Stimulated activated naive CD4-positive, alpha-beta T cell (primary cell): Measurements from ENCODE around the gene JAGN1.
"Not testable (repeated sequence)": the region's sequence is repeated elsewhere in the genome, so short reads cannot be mapped to it uniquely, and the experiment has no call there.

ENCODE experiments used
- DNase-seq, 6 experiments: peaks; one replicate each; lab custom pipeline; 2025; lab: John Stamatoyannopoulos, UW

Gene JAGN1

DNA sequence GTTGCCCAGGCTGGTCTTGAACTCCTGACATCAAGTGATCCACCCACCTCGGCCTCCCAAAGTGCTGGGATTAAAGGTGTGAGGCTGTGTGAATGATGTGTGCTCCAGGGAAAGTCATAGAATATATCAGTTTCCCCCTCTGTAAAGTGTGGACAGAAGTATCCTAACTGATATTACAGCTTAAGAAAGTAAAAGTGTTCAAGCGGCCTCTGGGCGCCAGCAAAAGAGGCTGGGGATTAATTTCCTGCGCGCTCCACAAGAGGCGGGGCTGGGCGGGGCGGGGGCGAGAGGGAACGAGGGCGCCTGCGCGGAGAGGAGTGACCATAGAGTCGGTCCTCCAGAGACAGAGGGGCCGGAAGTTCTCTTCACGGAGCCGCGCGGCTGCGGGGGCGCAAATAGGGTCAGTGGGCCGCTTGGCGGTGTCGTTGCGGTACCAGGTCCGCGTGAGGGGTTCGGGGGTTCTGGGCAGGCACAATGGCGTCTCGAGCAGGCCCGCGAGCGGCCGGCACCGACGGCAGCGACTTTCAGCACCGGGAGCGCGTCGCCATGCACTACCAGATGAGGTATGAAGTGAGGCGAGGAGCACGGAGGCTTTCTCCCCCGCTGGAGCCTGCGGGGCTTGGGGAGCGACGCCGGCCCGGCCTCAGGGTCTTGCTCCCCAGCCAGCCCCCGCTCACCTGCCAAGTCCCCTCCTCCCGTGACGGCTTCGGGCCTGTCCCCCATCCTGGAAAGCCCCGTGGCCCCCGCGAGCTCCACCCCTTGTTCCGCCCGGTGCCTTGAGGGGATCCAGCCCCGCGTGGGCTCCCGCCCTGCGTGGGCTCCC lies at the start of gene JAGN1:
Gene JAGN1 (plus strand): TSS at position 362 of the 823 bp plus-strand sequence. CDS start 113 bp downstream, at position 475.
- DNase-seq: peak; percentile 86 to 96 (median 92)

DNA sequence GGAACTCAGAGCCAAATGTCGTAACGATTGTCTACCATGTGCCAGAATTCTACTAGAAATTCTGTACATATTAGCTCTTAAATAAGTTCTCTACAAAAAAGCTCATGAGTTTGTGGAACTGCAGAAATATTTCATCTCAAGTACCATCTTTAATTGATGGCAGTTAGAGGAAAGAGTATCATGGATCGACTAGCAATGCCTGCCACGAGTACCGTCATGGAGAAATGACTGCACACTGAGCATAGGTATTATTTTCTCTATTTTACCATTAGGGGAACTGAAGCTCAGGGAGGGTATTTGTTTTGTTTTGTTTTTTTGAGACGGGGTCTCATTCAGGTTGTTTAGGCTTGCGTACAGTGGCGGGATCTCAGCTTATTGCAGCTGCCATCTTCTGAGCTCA lies 49.4 kb upstream of the JAGN1 start:
- no peak for DNase-seq

DNA sequence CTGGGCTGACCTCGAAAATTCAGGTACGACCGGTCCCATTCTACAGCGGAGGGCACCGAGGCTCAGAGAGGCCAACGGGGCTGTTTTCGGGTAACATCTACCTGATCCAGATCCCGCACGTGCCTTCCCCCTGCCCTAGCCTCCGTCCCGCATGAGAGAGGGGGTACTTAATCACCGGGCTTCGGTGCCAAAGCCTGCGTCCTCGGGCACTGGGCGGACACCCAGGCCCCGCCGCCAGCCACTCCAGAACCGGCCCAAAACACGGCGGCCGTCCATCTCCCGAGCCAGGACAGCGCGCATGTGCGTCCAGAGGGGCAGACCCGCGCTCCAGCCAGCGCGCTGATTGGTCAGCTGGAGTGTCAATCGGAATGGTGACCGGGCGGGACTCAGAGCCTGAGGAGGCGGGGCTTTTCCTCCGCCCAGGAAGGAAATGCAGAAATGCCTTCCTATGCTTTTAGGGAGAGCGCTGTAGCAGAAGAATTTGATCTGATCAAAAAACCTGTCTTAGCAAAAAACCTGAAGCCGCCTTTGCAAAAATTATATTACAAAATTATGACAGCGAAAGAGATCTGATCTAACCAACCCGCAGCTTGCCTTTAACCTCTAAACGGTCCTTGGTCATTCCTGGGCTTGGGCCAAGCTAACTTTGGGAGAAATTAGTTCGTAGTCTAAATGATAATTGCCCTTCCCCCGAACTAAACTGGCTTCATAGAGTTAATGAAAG lies 46.5 kb upstream of the JAGN1 start, which contains the start of gene RPUSD3:
Gene RPUSD3 (minus strand): TSS at position 294 of the 724 bp plus-strand sequence. CDS start 18 bp downstream, at position 276.
- peak; percentile 88 to 96 (median 94) for DNase-seq

DNA sequence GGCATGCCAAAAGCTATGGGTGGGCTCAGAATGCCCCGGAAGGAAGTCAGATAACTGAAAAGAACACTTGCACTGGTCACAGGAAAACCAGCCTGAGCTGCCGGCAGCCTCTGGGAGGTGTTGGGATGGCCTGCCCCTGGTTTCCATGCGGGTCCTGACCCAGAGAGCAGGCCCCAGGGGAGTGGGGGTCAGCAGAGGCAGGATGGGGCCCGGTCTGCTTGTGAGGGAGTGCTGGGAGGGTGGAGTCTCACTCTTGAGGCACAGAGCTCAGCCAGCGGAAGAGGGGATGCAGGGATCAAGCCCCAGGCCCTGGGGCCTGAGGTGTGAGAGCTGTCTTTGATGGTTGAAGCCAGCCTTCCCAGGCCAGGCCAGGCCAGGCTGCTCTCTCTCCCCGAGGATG lies 44.2 kb upstream of the JAGN1 start:
- no peak for DNase-seq

DNA sequence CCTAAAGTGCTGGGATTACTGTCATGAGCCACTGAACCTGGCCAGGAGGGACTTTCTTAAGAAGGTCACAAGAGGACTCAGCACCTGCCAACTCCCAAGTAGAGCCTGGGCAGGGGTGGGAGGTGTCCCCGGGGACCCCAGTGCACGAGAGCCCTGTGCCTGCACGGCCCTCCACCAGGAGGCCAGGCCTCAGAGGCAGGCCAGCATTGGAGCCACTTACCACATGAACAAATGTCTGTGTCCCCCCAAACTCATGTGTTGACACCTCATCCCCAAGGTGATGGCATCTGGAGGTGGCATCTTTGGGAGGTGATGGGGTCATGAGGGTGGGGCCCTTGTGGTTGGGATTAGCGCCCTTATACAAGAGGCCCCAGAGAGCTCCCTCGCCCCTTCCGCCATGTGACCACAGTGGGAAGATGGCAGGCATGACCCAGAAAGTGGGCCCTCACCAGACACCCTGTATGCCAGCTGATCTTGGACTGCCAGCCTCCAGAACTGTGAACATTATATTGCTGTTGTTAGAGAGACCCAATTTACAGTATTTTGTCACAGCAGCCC lies 43.4 kb upstream of the JAGN1 start:
- DNase-seq: no peak

DNA sequence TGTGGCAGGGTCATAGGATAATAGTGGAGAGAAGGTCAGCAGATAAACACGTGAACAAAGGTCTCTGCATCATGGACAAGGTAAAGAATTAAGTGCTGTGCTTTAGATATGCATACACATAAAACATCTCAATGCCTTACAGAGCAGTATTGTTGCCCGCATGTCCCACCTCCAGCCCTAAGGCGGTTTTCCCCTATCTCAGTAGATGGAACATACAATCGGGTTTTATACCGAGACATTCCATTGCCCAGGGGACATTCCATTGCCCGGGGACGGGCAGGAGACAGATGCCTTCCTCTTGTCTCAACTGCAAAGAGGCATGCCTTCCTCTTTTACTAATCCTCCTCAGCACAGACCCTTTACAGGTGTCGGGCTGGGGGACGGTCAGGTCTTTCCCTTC lies 42.5 kb upstream of the JAGN1 start:
- not testable (repeated sequence) for DNase-seq

DNA sequence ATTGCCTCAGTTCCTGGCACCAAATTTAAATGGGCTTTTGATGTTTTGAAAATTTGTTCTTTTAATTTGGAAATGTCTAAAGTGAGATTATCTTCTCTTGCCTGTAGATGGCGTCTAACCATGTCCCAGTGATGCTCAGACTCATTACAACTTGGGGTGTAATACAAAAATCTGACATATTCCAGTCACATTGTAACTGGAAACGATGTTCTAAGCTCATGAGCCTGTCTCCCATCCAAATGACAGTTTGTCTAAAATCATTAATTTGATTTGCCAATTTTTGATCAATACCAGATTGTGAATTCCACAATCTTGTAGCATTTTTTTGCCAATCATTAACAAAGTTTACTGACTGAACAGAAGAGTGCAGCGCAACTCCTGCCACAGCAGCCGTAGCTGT lies 41.5 kb upstream of the JAGN1 start:
- DNase-seq: peak in 3 of 6 experiments; percentile 6 to 47 (median 31)

DNA sequence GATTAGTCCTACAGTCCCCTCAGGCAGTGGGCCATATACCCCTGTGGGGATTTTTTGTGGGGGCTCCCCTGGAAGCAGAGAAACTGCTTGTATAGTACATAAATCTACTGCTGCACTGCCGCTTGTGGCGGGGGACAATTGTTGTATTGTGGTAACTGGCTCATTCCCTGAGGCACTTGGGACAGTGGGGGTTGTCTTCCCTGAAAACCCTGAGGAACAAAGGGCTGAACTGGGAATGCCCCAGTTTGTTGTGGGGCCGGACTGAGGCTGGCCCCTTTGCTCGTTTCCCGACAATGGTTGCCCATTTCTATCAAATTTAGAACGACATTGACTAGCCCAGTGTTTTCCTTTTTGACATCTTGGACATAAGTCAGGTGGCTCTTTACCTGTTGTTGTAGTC lies 39.0 kb upstream of the JAGN1 start:
- DNase-seq: not testable (repeated sequence)

DNA sequence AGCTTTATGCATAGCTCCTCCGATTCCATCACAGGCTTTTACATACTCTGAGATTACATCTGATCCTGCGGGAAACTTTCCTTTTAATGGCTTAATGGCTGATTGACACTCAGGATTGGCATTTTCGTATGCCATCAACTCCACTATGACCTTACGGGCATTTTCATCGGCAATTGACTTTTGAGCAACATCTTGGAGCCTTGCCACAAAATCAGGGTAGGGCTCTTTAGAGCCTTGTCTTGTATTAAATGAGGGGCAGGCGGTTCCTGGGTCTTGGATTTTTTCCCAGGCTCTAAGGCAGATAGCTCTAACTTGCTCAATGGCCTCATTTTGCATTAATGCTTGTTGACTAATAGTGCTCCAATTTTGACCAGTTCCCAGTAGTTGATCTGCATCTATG lies 38.5 kb upstream of the JAGN1 start:
- not testable (repeated sequence) for DNase-seq

DNA sequence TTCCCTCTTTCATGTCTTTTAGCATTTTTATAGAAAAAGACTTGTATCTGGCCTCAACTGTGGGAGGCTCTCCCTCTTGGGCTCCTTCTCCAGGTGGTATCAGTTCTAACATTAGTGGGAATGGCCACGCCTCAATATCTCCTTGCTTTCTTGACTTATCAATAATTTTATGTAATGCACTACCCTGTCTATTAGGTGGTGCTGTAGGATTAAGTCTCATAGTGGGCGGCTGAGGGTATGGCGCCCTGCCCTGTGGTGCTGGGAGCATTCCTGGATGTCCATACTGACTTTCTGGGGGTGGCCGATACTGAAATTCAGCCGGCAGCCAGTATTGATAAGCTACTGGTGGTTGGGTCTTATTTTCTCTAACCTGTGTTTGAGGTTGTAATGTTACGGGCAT lies 37.9 kb upstream of the JAGN1 start:
- no peak for DNase-seq

DNA sequence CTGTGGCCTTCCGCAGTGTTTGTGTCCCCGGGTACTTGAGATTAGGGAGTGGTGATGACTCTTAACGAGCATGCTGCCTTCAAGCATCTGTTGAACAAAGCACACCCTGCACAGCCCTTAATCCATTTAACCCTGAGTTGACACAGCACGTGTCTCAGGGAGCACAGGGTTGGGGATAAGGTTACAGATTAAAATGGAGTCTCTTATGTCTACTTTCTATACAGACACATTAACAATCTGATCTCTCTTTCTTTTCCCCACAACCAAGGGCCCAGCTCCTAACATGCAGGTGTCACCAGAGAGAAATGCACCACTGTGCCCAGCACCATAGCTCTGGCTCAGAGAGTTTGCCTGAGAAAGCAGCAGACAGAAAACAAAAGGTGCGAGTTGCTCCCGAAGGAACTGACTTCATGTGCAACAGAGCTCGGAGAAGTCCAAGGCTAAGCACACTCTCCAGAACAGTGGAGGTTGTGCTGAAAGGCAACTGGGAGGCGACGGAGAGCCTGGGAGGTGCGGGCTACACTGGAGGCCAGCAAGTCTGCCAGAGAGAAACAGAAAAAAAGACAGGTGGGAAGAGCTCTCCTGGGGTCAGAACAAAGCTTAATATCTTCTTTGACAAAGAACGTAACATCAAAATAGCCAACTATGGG lies 36.0 kb upstream of the JAGN1 start:
- not testable (repeated sequence) for DNase-seq

DNA sequence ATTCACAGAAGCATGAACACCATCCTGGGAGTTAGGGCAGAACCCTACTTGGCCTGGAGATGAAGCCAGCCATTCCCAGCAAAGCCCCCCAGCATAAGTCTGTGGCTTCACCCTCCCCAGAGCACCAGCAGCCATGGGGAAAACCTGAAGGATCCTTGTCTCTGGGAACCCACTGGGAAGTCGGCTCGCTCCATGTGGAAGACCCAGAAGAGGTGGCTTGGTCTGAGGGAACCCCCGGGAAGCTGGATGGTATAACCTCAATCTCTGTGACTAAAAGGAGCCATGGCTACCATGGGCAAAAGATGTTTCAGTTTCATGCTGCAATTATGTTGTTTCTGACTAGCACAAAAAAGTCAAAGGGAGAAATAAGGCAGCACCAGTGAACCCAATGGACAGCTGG lies 34.8 kb upstream of the JAGN1 start:
- DNase-seq: no peak

DNA sequence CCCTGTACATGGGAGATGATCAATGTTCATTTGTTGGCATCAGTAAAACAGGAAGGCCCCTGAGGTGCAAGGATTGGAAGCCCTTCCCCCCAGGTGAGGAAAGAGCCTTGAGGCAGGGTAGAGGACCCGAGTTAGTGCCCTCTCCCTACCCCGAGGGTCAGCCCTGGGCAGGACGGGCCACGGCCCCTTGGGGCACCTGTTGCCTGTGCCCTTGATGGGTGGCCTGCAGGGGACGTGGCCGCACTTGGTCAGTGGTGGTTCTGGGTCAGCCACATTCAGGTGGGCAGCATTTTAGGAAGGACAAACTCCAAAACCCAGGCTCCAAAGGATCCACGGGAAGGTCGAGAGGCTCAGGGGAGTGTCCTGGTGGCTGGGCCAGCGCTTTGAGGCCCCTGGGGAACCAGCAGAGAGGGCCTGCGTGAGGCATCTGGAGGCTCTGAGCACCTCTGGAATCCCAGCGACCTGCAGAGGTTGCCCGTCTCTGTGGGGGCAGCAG lies 30.8 kb upstream of the JAGN1 start:
- no peak for DNase-seq

DNA sequence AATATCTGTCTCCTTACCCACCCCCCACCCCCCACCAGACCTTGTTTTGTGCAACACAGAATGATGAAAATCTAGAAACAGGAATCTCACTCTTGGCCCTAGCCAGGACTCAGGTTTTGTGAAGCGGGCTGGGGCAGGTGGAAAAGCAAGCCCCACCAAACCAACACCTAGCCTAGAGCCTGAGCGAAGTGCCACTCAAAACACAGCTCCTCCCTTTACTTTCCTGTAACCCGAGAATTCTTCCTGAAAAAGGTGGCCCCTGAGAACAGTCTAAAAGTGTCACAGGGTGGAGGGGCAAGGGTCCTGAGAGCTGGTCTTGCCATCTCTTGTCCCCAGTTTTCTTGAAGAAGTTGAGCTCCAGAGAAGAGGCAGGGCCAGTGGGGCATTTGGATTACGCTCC lies 29.2 kb upstream of the JAGN1 start:
- DNase-seq: no peak

DNA sequence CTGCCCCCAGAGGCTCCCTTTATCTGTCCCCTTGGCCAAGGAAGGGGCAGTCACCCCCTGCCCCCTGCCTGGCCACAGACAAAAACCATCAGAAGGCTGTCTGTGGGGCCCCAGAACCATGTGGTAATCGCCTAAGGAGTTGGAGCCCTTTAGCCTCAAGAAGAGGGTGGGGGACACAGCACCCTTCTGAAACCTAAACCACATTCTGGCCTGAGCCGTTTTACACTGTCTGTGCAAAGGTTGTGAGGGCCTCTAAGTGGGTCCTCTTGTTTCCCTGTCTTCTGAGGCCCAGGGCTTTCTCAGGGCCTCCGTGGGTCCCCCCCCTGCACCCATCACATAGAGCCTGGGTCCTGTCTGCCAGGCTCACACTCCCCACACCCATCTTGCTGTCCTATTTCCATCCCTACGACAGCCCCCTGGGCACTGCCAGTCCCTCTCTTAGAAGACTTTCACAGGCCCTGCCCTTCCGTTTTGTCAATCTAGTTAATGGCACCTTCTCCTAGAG lies 28.7 kb upstream of the JAGN1 start:
- no peak for DNase-seq

DNA sequence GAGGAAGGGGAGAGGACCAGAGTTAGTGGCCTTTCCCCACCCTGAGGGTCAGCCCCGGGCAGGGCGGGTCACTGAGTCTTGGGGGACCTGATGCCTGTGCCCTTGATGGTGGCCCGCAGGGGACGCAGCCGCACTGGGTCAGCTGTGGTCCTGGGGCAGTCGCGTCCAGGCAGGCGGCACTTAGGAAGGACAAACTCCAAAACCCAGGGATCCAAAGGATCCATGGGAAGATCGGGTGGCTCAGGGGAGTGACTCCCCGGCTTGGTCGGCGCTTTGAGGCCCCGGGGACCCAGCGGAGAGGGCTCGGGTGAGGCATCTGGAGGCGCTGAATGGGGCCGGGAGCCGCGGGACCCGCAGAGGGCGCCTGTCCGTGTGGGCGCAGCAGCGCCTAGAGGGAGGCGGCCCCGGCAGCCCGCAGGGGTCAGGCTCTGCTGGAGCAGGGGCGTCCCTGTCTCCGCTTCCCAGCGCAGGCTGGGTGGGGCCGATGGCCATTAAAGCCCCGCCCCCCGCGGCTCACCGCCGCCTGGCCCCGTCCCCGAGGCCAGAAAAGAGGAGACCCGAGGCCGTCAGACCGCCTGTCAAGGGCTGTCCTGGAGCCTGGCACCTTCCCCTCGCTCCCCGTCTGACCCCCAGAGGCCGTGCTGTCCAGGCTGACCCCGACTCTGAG lies 27.9 kb upstream of the JAGN1 start:
- DNase-seq: peak in 2 of 6 experiments; percentile 2 to 7

DNA sequence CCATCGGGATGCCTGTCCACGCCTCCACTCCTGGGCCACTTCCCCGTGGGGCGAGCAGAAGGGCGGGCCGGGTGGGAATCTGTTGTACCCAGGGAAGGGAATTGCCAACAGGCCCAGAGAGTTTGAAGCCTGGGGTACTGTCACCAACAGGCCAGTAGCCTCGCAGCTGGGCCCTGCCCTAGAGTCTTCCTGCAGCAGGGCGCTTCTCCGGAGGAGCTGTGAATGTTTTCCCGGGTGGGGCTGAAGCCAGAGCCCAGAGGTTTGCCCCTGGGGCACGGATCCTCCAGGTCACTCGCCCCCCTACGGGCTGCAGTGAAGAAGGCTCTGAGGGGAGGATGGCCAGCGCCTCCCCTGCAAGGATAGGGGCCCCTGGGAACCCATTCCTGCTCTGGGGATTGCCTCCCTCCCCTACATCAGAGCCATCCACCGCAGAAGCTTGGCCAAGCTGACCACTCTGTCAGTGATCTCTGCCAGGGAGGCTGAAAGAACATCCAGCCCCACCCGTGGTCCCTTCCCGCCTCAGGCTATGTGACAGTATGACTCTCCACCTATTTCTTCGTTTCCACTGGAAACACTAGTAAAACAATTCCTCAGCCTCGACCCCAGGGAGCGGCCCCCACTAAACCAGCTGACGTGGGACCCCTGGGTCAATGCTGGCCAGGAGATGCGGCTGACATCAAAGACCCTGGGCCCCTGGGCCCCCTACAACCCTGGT lies 27.2 kb upstream of the JAGN1 start:
- no peak for DNase-seq

DNA sequence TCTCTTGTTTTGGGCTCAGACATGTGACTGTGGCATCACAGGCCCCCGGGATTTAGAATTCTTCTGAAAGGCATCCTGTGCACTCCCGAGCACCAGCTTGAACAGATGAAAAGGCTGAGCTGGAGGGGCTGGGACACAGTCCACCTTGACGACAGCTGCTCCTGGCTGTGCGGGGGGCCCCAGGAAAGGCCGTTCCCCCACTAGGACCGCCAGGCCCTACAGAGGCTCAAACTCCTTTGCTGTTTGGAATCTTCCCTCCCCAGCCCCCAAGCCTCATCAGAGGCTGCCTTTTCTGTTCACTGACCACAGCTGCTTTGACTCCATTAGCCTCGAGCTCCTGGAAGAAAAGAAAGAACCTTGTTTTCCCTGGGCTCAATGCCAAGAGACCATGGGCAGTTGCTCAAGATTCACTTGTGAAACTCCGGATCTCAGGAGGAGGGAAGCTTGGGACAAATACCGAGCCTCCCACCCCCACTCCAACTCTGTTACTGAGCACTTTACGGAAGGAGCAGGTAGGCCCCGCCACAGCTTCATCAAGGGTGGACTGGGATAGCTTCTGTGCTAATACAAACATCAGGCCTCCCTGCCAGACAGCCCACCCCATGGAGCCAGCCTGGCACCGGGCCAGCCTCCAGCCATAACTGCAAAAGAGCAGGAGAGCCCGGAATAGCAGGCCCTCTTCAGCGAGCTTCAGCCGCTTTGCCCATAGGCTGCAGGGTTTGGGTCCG lies 26.0 kb upstream of the JAGN1 start:
- DNase-seq: no peak

DNA sequence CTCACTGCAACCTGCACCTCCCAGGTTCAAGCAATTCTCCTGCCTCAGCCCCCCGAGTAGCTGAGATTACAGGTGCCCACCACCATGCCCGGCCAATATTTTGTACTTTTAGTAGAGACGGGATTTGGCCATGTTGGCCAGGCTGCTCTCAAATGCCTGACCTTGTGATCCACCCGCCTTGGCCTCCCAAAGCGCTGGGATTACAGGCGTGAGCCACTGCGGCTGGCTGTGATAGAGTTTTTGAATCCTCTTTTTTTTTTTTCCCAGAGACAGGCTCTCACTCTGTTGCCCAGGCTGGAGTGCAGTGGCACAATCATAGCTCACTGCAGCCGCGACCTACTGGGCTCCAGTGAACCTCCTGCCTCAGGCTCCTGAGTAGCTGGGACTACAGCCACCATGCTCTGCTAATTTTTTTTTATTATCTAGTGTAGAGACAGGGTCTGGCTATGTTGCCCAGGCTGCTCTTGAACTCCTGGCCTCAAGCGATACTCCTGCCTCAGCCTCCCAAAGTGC lies 25.2 kb upstream of the JAGN1 start:
- not testable (repeated sequence) for DNase-seq

DNA sequence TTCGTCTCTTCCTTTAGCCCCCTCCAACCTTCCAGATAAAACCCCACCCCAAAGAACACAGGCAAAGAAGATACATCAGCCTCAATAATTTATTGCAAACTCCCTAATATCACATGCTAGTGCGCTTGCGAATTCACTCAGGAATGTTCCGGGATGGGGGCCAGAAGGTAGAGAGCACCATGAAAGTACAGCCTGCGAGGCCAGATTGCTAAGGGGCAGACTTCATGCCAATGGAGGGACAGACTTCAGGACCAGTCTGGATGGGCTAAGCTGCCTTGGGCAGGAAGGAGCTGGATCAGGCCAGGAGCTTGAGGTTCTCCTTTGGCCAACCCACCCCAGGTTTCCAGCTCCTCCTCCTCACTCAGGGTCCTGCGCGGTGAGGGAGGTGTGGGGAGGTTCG lies 23.8 kb upstream of the JAGN1 start:
- DNase-seq: no peak
